Mucosa of descending colon (tissue), 3 donors: ENCODE results near the gene PAK1. TPM values are rescaled to one million over a fixed set of nuclear protein-coding genes. Genes with fewer than 3 reads are reported as not detected.

Source experiments
- ATAC-seq: fragments of 200-7000 bp; cut with Tn5 transposase; one replicate; pipeline ENCODE4 v1.9.1; 2020; ENCODE audit warnings: mild to moderate bottlenecking, moderate library complexity
- DNase-seq, 3 donors: peaks; one replicate each; pipeline ENCODE4 v3.0.0-alpha.2; 2020
- H3K36me3 ChIP-seq: fragments of 200-600 bp; one replicate; pipeline ENCODE4 v1.8.0; 2021; ENCODE audit warnings: low read depth, mild to moderate bottlenecking
- H3K4me1 ChIP-seq: fragments of 200-600 bp; one replicate; pipeline ENCODE4 v1.8.0; 2021; ENCODE audit warnings: low read depth, mild to moderate bottlenecking
- H3K4me3 ChIP-seq: fragments of 200-600 bp; one replicate; pipeline ENCODE4 v1.8.0; 2021; ENCODE audit warnings: mild to moderate bottlenecking
- H3K9me3 ChIP-seq: fragments of 200-600 bp; one replicate; pipeline ENCODE4 v1.8.0; 2021; ENCODE audit warnings: mild to moderate bottlenecking
- CTCF ChIP-seq: fragments of 200-600 bp; IDR thresholded peaks from one replicate; pipeline ENCODE4 v1.8.0; 2022; ENCODE audit warnings: antibody characterized with exemption, mild to moderate bottlenecking
- intact Hi-C, 2 donors: fragments of 100-400 bp; cut with DNase I in 1 of 2; cut with micrococcal nuclease in 1 of 2; formaldehyde crosslinking; loops; one replicate each; pipeline versions ENCODE4 v1.11.0 to v1.11.1; 2022; cut with DNase I, micrococcal nuclease
- total RNA-seq, 3 donors: library from RNA; stranded (reverse); fragmentation: NEBNext Ultra II Directional in 2 of 3; extraction: Animal tissue kit (Norgen Biotek cat#: 25700) in 2 of 3; gene quantifications; one replicate each; pipeline versions ENCODE4 v1.2.1 to v1.2.4, GENCODE V29; 2021 to 2023
- donor health status: DM: no; HTN: no; CAD: no; lungs with moderate emphysema.
- donor health status: DM: no; HTN: no; CAD: no.
- donor health status: DM: no; HTN: yes; CAD: no.

Gene PAK1
- total RNA-seq, 3 donors from 2014 or later = 73.5 to 125 (median 116) TPM

GRCh38 chr11:77446911-77447629, 26.8 kb downstream of the PAK1 start:
- no peak for ATAC-seq
- no peak overlapping the region for H3K4me3 ChIP-seq
- TF ChIP-seq CTCF = no peak

GRCh38 chr11:77444261-77444660, 29.6 kb downstream of the PAK1 start:
- ATAC-seq (no peak), DNase-seq (no peak)
- H3K4me1 ChIP-seq = peaks cover 21% of the 10 kb centered on the region
- TF ChIP-seq CTCF = no peak
- no peaks in the 10 kb centered on the region for H3K36me3 ChIP-seq
- intact Hi-C loops = no loop called here
- H3K9me3 ChIP-seq = no peaks in the 10 kb centered on the region
- H3K4me3 ChIP-seq = no peak overlapping the region

More at GRCh38 chr11:77446911-77447629, 26.8 kb downstream of the PAK1 start:
- Histone ChIP-seq H3K9me3 (no peaks in the 10 kb centered on the region), H3K4me1 (peaks cover 14% of the 10 kb centered on the region), H3K36me3 (no peaks in the 10 kb centered on the region)
- intact Hi-C loops = no loop called here
- DNase-seq = no peak

GRCh38 chr11:77442394-77443053, 31.4 kb downstream of the PAK1 start:
- Histone ChIP-seq H3K4me3 (no peak overlapping the region), H3K9me3 (no peaks in the 10 kb centered on the region), H3K4me1 (peaks cover 17% of the 10 kb centered on the region), H3K36me3 (no peaks in the 10 kb centered on the region)
- DNase-seq = no peak
- intact Hi-C loops = no loop called here
- ATAC-seq = no peak
- no peak for TF ChIP-seq CTCF

GRCh38 chr11:77441426-77441825, 32.5 kb downstream of the PAK1 start:
- H3K4me3 ChIP-seq = no peak overlapping the region
- peaks cover 19% of the 10 kb centered on the region for H3K4me1 ChIP-seq
- no peaks in the 10 kb centered on the region for H3K36me3 ChIP-seq
- DNase-seq (no peak), ATAC-seq (peak; percentile 62)
- no peaks in the 10 kb centered on the region for H3K9me3 ChIP-seq
- intact Hi-C loops = no loop called here
- no peak for TF ChIP-seq CTCF

- ATAC-seq (no peak), DNase-seq (no peak)
- Histone ChIP-seq H3K4me3 (no peak overlapping the region), H3K4me1 (peaks cover 19% of the 10 kb centered on the region), H3K9me3 (no peaks in the 10 kb centered on the region), H3K36me3 (no peaks in the 10 kb centered on the region)
- no peak for TF ChIP-seq CTCF
- intact Hi-C loops = no loop called here
These were observed 33.2 kb downstream of the PAK1 start for GRCh38 chr11:77440678-77441077.
